NCI-H748 treated with DMSO at 0.1 percent for 48 hours (cell line): ENCODE results near the gene HLF.

ENCODE experiments used
- DNase-seq: peaks from one replicate; lab custom pipeline; 2025; lab: John Stamatoyannopoulos, UW

HLF gene

DNA sequence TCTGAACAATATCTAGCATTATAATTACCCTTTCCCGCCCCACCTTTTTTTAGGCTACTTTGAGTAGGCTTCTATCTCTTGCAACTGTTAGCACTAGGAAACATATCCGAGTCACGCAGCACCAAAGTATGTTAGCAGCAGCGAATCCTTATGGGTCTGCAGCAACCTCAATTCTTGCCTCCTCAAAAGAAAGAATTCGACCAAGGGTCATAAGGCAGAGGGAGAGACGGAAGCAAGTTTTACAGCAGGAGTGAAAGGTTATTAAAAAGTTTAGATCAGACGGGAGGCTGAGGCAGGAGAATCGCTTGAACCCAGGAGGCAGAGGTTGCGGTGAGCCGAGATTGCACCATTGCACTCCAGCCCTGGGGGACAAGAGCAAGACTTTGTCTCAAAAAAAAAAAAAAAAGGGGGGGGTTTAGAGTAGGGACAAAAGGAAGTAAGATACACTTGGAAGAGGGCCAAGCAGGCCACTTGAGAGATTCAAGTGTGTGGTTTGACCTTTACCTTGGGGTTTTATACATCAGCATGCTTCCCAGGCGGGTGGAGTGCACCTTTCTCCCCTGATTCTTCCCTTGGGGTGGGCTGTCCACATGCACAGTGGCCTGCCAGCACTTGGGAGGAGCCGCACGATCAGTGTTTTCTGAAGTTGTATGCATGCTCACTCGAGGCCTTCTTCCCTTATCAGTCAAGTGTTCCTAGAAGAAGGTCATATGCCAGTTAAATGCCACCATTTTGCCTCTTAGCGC, 67.7 kb downstream of the HLF start:
- DNase-seq, result no peak

- DNase-seq, result no peak
These were observed 69.5 kb downstream of the HLF start for GRCh38 chr17:55334285-55334684.

- DNase-seq, result no peak
These were observed 70.3 kb downstream of the HLF start for GRCh38 chr17:55334881-55335540.

DNA sequence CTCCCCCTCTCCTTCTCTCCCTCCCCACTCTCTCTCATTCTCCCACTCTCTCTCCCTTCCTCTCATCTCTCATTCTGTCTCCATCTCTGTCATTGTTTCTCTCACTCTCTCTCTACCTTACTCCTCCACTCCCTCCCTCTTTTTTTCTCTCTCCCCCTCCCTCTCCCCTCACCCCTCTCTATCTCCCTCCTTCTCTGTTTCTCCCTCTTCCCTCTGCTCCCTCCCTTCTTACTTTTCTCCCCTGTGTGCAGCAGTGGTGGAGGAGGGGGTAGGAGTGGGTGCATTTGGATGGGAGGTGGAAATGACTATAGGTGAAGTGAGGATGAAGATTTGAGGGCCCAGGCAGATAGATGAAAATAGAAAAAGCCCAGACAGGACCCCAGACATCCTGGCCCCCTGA, 70.9 kb downstream of the HLF start:
- no peak for DNase-seq

- no peak for DNase-seq
These were observed 71.7 kb downstream of the HLF start for GRCh38 chr17:55336426-55336825.

DNA sequence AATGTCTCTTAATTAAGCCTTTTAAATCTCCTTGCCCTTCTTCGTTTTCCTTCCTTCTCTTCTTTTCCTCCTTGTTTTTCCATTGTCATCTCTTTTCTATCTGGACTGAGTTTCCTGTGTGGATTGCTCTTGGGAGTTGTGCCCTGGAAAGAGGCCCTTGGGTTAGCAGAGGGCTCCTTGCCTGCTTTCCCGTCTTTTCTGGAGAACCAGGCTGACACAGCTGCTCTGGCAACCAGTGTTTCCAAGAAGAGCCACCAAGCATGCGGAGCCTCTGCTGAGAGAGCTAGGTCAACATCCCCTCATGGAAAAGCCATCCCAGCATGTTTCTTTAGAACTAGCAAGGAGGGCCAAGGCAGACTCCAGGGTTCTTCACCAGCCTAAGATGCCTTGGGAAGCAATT, 75.4 kb downstream of the HLF start:
- no peak for DNase-seq

GRCh38 chr17:55340686-55341085, 75.9 kb downstream of the HLF start:
- DNase-seq, result no peak

DNA sequence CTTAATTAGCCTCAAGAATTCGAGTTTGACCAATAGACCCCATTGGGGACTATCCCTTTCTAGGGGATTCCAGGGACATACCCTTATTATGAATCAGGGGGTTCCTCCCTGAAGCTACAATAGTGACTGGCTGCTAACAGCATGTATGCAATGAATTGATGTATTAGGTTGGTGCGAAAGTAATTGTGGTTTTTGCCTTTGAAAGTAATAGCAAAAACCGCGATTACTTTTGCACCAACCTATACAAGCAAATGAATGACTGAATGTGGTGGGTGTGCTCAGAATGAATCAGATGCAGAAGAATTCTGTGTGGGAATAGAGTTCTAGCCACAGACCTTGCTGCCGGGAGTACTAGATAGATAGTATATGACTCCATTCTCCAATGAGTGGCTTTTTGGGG, 76.7 kb downstream of the HLF start:
- DNase-seq, result no peak

DNA sequence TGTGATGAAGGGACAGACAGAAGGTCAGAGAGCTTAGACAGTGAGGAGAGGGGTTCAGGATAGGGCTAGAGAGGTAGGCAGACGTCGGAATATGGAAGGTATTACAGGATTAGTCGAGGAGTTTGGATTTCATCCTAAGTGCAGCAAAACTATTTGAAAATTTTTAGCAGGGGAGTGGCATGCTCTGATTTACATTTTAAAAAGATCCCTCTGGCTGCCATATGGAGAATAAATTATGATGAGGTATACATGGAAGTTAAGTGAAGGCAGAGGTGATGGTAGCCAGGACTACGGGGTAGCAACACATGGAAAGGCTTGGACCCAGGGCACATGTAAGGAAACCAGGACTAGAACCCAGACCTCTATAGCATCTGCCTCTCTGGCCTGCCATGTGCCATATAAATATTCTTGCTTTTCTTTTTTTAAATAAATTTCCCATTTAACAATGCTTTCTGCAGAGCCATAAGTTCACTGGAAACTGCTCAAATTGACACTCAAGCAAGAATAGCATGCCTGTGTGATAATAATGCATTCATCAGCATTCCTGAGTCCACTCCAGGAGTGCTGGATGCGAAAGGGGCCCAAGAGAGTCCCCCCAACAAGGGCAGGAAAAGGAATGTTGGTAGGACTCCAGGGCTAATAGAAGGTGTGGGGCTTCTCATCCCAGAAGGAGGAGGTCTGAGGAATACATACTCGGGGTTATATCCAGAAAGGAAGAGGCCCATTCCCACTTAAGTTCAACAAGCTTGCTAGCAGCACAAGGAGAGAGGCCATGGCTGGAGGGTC, 78.2 kb downstream of the HLF start:
- DNase-seq, result no peak

DNA sequence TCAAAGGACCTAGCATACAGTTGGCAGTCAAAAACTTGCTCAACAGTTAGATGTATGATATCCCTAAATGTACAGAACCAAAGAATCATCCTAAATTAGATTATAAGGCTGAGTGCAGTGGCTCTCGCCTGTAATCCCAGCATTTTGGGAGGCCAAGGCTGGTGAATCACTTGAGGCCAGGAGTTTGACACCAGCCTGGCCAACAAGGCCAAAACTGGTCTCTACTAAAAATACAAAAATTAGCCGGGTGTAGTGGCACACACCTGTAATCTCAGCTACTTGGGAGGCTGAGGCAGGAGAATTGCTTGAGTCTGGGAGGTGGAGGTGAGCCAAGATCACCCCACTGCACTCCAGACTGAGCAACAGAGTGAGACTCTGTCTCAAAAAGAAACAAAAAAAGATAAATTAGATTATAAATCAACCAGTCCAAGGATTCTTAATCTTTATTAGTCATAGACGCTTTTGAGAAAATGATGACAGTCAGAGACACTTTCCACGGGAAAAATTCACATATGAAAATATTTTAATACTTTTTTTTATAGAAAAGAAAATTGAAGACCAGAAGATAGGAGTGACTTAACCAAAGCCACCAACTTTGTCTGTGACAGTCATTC, 79.2 kb downstream of the HLF start:
- DNase-seq, result no peak

- no peak for DNase-seq
These were observed 79.8 kb downstream of the HLF start for GRCh38 chr17:55344514-55344997.

- no peak for DNase-seq
These were observed 80.4 kb downstream of the HLF start for GRCh38 chr17:55345132-55345531.

- DNase-seq, result no peak
These were observed 81.9 kb downstream of the HLF start for GRCh38 chr17:55346658-55347057.

DNA sequence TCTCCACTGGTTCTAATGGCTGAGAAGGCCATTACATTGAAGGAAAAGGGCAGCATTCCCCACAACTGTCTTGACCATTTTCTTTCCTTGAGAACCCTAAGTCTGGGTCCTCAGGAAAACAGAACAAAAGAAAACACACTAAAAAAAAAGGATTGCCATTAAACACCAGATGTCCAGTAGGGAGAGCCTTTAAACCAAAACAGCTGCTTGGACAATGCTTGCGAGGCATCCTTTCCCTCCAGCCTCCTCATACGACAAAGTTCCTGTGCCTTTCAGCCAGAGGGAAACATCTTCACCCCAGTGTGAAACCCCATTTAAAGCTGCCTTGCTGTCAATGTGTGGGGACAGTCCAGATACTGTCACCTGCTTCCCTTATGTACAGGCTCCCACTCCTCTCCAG, 82.6 kb downstream of the HLF start:
- DNase-seq, result no peak

- peak; percentile 39 for DNase-seq
These were observed 84.1 kb downstream of the HLF start for GRCh38 chr17:55348749-55349354.

DNA sequence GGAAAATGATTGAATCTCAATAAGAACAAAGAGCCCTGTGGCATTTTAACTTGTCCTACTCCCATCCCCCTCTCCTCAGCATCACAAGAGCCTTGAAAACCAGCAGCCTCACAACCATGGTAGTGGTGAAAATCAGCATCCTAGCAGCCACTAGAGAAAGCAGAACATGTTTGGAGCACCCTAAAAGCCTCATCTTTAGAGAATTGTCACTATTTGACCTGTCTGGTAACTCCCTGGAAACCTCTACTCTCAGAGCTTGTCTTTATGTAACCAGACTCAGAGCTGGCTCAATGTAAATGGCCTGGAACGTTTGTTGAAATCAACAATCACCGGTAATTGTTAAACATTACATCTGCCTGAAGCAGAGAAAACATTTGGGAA, 86.1 kb downstream of the HLF start:
- DNase-seq, result no peak

DNA sequence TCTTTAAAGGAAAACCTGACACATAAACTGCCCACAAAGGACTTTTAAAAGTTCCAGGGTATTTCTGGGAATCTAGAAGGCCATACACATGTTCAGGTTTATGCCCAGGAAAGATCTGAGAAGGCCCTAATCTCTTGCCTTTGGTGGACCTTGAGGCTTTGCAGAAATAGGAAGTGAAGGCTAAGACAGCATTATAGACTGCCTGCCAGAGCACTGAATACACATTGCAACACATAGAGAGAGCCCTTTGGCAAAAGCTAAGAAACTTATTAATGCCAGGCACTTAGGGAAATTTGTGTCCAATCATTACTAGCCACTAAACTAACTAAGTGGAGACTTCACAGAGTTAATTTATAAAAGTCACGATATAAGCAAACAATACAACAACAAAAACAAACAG, 86.5 kb downstream of the HLF start:
- no peak for DNase-seq

- no peak for DNase-seq
These were observed 89.2 kb downstream of the HLF start for GRCh38 chr17:55354010-55354409.

- DNase-seq, result no peak
These were observed 90.2 kb downstream of the HLF start for GRCh38 chr17:55354941-55355340.

DNA sequence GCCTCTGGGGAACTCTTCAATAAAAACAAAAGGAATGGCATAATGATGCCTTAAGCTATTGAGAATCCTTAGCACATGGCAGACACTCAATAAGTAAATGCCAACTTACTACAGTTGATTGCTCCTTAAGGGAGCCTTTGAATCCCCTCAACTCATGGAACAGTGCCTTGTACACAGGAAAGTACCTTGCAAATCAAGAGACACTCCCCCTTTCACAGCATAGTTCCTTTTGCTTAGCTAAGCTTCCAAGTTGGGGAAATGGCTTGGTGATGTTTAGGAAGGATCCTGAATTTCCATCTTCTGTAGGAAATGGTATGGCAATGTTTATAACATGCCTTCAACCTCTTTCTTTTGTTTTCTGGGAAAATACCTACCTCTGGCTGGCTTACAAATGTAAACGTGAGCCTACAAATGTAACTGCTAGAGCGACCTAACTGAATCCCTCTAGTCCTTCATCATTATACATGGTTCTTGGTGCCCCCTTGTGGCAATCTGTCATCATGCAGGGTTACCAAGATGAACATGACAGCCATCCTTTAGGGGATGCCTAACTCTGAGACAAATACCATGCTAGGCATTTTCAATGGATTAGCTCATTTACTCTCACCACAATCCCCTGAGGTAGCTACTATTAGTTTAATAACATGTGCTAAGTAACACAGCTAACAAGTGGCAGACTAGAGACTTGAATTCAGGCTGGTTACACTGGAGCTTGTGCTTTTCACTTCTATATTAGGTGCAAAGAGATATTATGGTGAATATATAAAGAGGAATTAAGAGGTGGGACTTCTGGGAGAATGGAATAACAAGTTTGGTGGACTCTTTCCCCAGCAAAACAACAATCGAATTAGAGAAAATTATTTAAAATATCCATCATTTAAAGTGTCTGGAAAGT, 91.9 kb downstream of the HLF start:
- DNase-seq, result peak; percentile 39

- no peak for DNase-seq
These were observed 96.2 kb downstream of the HLF start for GRCh38 chr17:55360971-55361370.
